Ovary (tissue), 9 donors: ENCODE measurements around the gene PLEKHG2. TPM values are rescaled to one million over a fixed set of nuclear protein-coding genes. Genes with fewer than 3 reads are reported as not detected.
A peak's percentile ranks its signal among the peaks of the same experiment; 100 is the strongest.

ENCODE experiments used
- DNase-seq, 5 donors: peaks; one replicate each; pipeline ENCODE4 v3.0.0-alpha.2; 2019 to 2020
- H3K27ac ChIP-seq, 2 donors: fragments of 200-600 bp; one replicate each; pipeline versions ENCODE4 v1.5.1 to v1.8.0; 2019 to 2022
- H3K27me3 ChIP-seq: fragments of 200-600 bp; one replicate; pipeline ENCODE4 v1.8.0; 2022
- H3K36me3 ChIP-seq: fragments of 200-600 bp; sonication (generic); one replicate; pipeline ENCODE4 v1.5.1; 2019
- H3K4me1 ChIP-seq: one replicate; pipeline ENCODE4 v1.8.1; 2013; ENCODE audit warnings: mild to moderate bottlenecking, moderate library complexity; ENCODE audit not compliant: insufficient read depth
- H3K4me3 ChIP-seq: fragments of 200-600 bp; sonication (generic); one replicate; pipeline ENCODE4 v1.5.1; 2017
- H3K9me3 ChIP-seq, 2 donors: fragments of 200-600 bp in 1 of 2; sonication (generic) in 1 of 2; one replicate each; pipeline versions ENCODE4 v1.5.1 to v1.8.1; 2013 to 2019; ENCODE audit warnings: mild to moderate bottlenecking in 1 of 2, moderate library complexity in 1 of 2
- CTCF ChIP-seq, 3 donors: fragments of 450-650 bp in 2 of 3; fragments of 200-600 bp in 1 of 3; IDR thresholded peaks; one replicate each; pipeline versions ENCODE4 v1.5.1 to v1.8.0; 2016 to 2022; ENCODE audit warnings: antibody characterized with exemption in 3 of 3, mild to moderate bottlenecking in 1 of 3
- EP300 ChIP-seq: sonication (generic); formaldehyde crosslinking; IDR thresholded peaks from one replicate; pipeline ENCODE4 v1.6.1; 2017; ENCODE audit warnings: antibody characterized with exemption
- POLR2A ChIP-seq: fragments of 450-650 bp; IDR thresholded peaks from one replicate; pipeline ENCODE4 v1.6.1; 2017; ENCODE audit warnings: antibody characterized with exemption, mild to moderate bottlenecking, moderate library complexity
- WGBS, 3 donors: extraction: QIAGEN DNeasy Blood & Tissue Kit in 1 of 3; methylation state at CpG; one replicate each; pipeline versions ENCODE4 v1.1.5 to v1.1.7; 2013 to 2017; 5-methylcytosine and 5-hydroxymethylcytosine counted together
- intact Hi-C, 4 donors: fragments of 100-400 bp; cut with DNase I; formaldehyde crosslinking; loops; one replicate each; pipeline versions ENCODE4 v1.11.0 to v1.15.1; 2022 to 2023
- polyA plus RNA-seq, 2 donors: library from polyadenylated mRNA; stranded (reverse); fragments of 200-250 nt in 1 of 2; fragments of 350-450 nt in 1 of 2; fragmentation: Illumina TruSeq in 1 of 2; extraction: RNeasy Lipid Tissue Mini Kit (QIAGEN cat#74804) in 1 of 2; gene quantifications; one replicate each; pipeline ENCODE4 v1.2.3, GENCODE V29; 2013 to 2014
- total RNA-seq, 7 donors: library from RNA; depleted of rRNA in 2 of 7; stranded (reverse); fragments of >200 nt in 2 of 7; fragmentation: NEBNext Ultra II Directional in 3 of 7; extraction: Animal tissue kit (Norgen Biotek cat#: 25700) in 3 of 7; gene quantifications; one replicate each; pipeline versions ENCODE4 v1.1.0 to v1.2.4, GENCODE V29; 2016 to 2023
- donor health status: DM: no; HTN: no; CAD: no; lungs with moderate emphysema.
- donor health status: DM: no; HTN: no; CAD: no.
- donor health status: Bipolar disorder and iron deficiency.
- donor health status: DM: yes; HTN: yes; CAD: no.
- donor health status: DM: no; HTN: no; CAD: no.
- donor health status: DM: yes; HTN: yes; CAD: no.

The PLEKHG2 gene
- total and polyA plus RNA-seq, 9 donors: 8.6 to 68.0 (median 26.6) TPM

- intact Hi-C loops: no loop called here
- peaks cover 8% of the 10 kb centered on the region for H3K4me1 ChIP-seq
- TF ChIP-seq EP300 (peak; percentile 29), CTCF (IDR thresholded peaks at IDR 0.05) (no peak), POLR2A (peak; percentile 99)
- H3K36me3 ChIP-seq: no peaks in the 10 kb centered on the region
- peak within 1 kb of the TSS; percentile 87 to 98 for H3K27ac ChIP-seq
- no peaks in the 10 kb centered on the region for H3K9me3 ChIP-seq
- DNase-seq: peak; percentile 88 to 95 (median 95)
- peak within 1 kb of the TSS; percentile 97 for H3K4me3 ChIP-seq
- H3K27me3 ChIP-seq: no peaks in the 10 kb centered on the region
- WGBS, 3 donors: 0 to 1% (median 0%) methylated on average over 43 to 56 of the region's 56 CpGs
These were observed 5.6 kb upstream of the PLEKHG2 start, which contains the start of gene ZFP36 for GRCh38 chr19:39406656-39407409. TSS of gene ZFP36 (plus strand) at chr19:39406847. CDS start at chr19:39406905, 58 bp downstream.

- peak in 2 of 5 donors; percentile 59 to 68 for DNase-seq
- 0 to 1% (median 1%) methylated on average over 8 to 14 of the region's 14 CpGs for WGBS, 3 donors
- H3K4me3 ChIP-seq: peak overlapping the region; percentile 97
- no peaks in the 10 kb centered on the region for H3K9me3 ChIP-seq
- H3K27ac ChIP-seq: peak overlapping the region; percentile 87 to 98
- no peak for TF ChIP-seq EP300
- no peak for TF ChIP-seq CTCF (IDR thresholded peaks at IDR 0.05)
- no peak for TF ChIP-seq POLR2A
- intact Hi-C loops: no loop called here
- H3K36me3 ChIP-seq: no peaks in the 10 kb centered on the region
- H3K4me1 ChIP-seq: peaks cover 6% of the 10 kb centered on the region
- H3K27me3 ChIP-seq: no peaks in the 10 kb centered on the region
These were observed 5.1 kb upstream of the PLEKHG2 start for GRCh38 chr19:39407410-39407659.

- TF ChIP-seq CTCF (IDR thresholded peaks at IDR 0.05) (no peak), POLR2A (peak; percentile 36)
- 16 to 30% (median 26%) methylated on average over 28 to 40 of the region's 40 CpGs for WGBS, 3 donors
- Histone ChIP-seq H3K9me3 (no peaks in the 10 kb centered on the region), H3K4me1 (peaks cover 5% of the 10 kb centered on the region), H3K27me3 (no peaks in the 10 kb centered on the region), H3K4me3 (peak overlapping the region; percentile 97), H3K27ac (peak overlapping the region; percentile 87 to 98), H3K36me3 (no peaks in the 10 kb centered on the region)
- intact Hi-C loops: no loop called here
- peak; percentile 43 to 70 (median 66) for DNase-seq
These were observed 4.6 kb upstream of the PLEKHG2 start for GRCh38 chr19:39407660-39408391.

- Histone ChIP-seq H3K4me3 (peak overlapping the region; percentile 97), H3K27ac (peak overlapping the region; percentile 87 to 98), H3K36me3 (no peaks in the 10 kb centered on the region), H3K27me3 (no peaks in the 10 kb centered on the region), H3K9me3 (no peaks in the 10 kb centered on the region), H3K4me1 (peaks cover 5% of the 10 kb centered on the region)
- intact Hi-C loops: no loop called here
- WGBS, 3 donors: 23 to 34% (median 25%) methylated on average over 20 of the region's 20 CpGs
- DNase-seq: peak in 3 of 5 donors; percentile 41 to 72 (median 64)
- TF ChIP-seq CTCF (IDR thresholded peaks at IDR 0.05) (no peak), POLR2A (peak; percentile 12)
These were observed 3.9 kb upstream of the PLEKHG2 start for GRCh38 chr19:39408392-39409207.
